ENCODE results near the gene SCN7A. TPM values are rescaled to one million over a fixed set of nuclear protein-coding genes. Genes with fewer than 3 reads are reported as not detected.

Gene SCN7A
- total and polyA plus RNA-seq, 9 donors = 31.2 to 133 (median 71.9) TPM

- intact Hi-C loops (cut with DNase I) = no loop called here
- Histone ChIP-seq H3K27ac (no peak overlapping the region), H3K4me1 (ENCODE audit: insufficient read depth) (no peaks in the 10 kb centered on the region), H3K4me3 (no peak overlapping the region), H3K36me3 (no peaks in the 10 kb centered on the region), H3K9me3 (no peaks in the 10 kb centered on the region), H3K27me3 (no peaks in the 10 kb centered on the region)
- DNase-seq = no peak
- TF ChIP-seq POLR2A (IDR thresholded peaks at IDR 0.05) = no peak
- TF ChIP-seq, protein P1, sequence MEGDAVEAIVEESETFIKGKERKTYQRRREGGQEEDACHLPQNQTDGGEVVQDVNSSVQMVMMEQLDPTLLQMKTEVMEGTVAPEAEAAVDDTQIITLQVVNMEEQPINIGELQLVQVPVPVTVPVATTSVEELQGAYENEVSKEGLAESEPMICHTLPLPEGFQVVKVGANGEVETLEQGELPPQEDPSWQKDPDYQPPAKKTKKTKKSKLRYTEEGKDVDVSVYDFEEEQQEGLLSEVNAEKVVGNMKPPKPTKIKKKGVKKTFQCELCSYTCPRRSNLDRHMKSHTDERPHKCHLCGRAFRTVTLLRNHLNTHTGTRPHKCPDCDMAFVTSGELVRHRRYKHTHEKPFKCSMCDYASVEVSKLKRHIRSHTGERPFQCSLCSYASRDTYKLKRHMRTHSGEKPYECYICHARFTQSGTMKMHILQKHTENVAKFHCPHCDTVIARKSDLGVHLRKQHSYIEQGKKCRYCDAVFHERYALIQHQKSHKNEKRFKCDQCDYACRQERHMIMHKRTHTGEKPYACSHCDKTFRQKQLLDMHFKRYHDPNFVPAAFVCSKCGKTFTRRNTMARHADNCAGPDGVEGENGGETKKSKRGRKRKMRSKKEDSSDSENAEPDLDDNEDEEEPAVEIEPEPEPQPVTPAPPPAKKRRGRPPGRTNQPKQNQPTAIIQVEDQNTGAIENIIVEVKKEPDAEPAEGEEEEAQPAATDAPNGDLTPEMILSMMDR (IDR thresholded peaks at IDR 0.05) = no peak
- no peak for TF ChIP-seq EP300 (IDR thresholded peaks at IDR 0.05)
- 56 to 67% (median 58%) methylated on average over 6 of the region's 6 CpGs for WGBS, 3 donors
These were observed 128.1 kb downstream of the SCN7A start for GRCh38 chr2:166365803-166366420.

DNA sequence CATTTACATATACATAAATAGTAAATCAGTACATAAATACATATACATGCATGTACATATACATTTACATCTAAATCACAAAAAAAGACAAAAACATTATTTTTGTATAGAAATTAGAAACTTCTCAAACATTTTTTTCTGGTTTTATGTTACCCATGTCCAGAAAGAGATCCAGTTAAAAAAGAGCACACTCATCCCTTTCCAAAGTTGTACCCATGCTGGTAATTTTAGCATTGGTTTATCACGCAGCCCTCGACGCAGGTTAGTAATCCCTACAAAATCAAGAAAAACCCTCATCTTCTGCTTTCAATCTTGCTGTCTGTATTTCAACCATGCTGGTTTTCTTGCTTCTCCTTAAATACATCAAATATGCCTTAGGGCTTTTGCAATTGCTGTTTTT lies 128.8 kb downstream of the SCN7A start:
- Histone ChIP-seq H3K4me1 (ENCODE audit: insufficient read depth) (no peaks in the 10 kb centered on the region), H3K27ac (no peak overlapping the region), H3K27me3 (no peaks in the 10 kb centered on the region), H3K36me3 (no peaks in the 10 kb centered on the region), H3K4me3 (no peak overlapping the region), H3K9me3 (no peaks in the 10 kb centered on the region)
- intact Hi-C loops (cut with DNase I) = no loop called here
- no peak for DNase-seq
- 88 to 94% (median 93%) methylated on average over 3 of the region's 3 CpGs for WGBS, 3 donors
- TF ChIP-seq, protein P1 (IDR thresholded peaks at IDR 0.05) = no peak
- no peak for TF ChIP-seq POLR2A (IDR thresholded peaks at IDR 0.05)

GRCh38 chr2:166364476-166365161 lies 129.4 kb downstream of the SCN7A start:
- H3K36me3 ChIP-seq = no peaks in the 10 kb centered on the region
- no peak overlapping the region for H3K4me3 ChIP-seq
- H3K4me1 ChIP-seq (ENCODE audit: insufficient read depth) = no peaks in the 10 kb centered on the region
- H3K27ac ChIP-seq = no peak overlapping the region
- no peaks in the 10 kb centered on the region for H3K27me3 ChIP-seq
- no peaks in the 10 kb centered on the region for H3K9me3 ChIP-seq
- no peak for TF ChIP-seq EP300 (IDR thresholded peaks at IDR 0.05)
- 91 to 94% (median 93%) methylated on average over 9 of the region's 9 CpGs for WGBS, 3 donors
- intact Hi-C loops (cut with DNase I) = no loop called here
- DNase-seq = no peak

- Histone ChIP-seq H3K4me3 (no peak overlapping the region), H3K27me3 (no peaks in the 10 kb centered on the region), H3K36me3 (no peaks in the 10 kb centered on the region), H3K27ac (no peak overlapping the region), H3K4me1 (ENCODE audit: insufficient read depth) (no peaks in the 10 kb centered on the region), H3K9me3 (no peaks in the 10 kb centered on the region)
- intact Hi-C loops (cut with DNase I) = no loop called here
- WGBS, 3 donors = 48 to 63% (median 57%) methylated on average over 3 of the region's 3 CpGs
- DNase-seq = no peak
- TF ChIP-seq, protein P1 (IDR thresholded peaks at IDR 0.05) = peak in 1 of 3 donors; percentile 24
- TF ChIP-seq EP300 (IDR thresholded peaks at IDR 0.05) = no peak
These were observed 132.5 kb downstream of the SCN7A start for GRCh38 chr2:166361351-166362153.

All from ovary (tissue), 9 donors.